HG02943 (cell line): Measurements from ENCODE around the gene PDGFRB.

Source experiments
- ATAC-seq: cut with Tn5 transposase; IDR thresholded peaks from one replicate; pipeline ENCODE4 v1.9.1; 2021; ENCODE audit warnings: mild to moderate bottlenecking, low read depth, moderate library complexity; ENCODE audit not compliant: unreplicated experiment

PDGFRB gene

DNA sequence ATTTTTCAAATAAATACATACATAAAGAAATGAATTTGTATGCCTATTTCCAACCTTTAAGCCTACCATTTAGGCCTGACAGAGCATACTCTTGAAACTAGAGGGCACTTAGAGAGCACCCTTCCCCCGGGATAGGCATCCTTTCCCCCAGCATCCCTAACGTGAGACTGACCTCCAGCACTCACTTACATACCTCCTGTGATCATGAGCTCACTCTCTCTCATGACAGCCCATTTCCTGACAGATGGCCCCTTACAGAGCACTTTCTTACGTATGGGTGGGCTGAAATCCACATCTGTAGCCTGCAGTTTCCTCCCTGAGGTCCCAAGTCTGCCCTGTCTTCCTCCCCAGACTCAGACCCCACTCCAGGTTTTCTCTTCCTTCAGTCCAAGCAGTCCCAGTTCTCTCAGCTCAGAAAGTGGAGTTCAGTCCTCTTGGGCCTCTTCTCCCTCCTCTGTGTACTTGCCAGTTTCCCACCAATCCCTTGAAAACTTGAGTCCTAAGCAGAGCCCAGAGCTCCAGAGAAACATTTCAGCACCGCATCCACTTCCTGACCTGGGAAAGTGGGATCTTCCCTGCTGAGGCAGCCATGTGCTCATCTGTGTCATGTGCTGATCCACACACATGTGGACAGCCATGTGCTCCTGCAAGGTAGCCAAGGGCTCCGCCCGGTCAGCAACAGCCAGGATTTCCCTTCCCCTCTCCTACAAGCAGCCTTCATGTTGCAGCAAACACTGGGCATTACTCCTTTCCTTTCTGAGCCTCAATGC, 8.8 kb upstream of the PDGFRB start:
- ATAC-seq: no peak

DNA sequence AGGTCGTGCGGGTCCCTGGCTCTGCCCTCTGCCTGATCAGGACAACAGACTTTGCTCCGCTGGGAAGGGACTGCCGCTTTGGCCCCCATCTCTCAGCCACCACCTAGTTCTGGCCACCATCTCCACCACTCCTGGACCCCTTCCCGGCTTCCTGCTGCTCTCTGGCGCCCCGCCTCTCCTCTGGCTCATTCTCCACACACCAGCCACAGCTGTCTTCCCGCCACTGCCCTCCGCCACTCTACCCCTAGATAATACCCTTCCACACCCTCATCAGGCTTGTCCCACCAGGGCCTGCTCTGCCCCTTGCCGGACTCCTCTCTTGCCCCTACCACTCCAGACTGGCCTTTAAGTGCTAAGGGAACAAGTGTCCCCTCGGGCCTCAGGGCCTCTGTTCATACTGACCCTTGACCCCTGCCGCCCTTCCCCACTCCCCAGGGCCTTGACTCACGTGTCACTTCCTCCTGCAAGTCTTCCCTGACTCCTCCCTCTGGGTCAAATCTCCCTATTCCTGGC, 8.0 kb upstream of the PDGFRB start:
- ATAC-seq: no peak

DNA sequence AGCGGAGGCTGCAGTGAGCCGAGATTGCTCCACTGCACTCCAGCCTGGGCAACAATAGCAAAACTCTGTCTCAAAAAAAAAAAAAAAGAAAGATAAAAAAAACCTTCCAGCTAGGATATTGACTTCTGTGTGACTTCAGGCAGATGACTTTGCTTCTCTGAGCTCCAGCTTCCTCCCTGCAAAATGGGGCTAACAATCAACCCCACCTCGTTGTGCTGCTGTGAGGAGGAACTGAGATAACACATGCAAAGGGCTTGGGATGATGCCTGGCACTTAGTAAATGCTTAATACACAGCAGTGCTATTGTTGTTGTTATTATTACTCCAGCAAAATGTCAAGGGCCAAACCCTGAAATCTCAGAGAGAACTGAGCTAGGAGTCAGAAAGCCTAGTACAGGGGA, 7.4 kb upstream of the PDGFRB start:
- no peak for ATAC-seq

DNA sequence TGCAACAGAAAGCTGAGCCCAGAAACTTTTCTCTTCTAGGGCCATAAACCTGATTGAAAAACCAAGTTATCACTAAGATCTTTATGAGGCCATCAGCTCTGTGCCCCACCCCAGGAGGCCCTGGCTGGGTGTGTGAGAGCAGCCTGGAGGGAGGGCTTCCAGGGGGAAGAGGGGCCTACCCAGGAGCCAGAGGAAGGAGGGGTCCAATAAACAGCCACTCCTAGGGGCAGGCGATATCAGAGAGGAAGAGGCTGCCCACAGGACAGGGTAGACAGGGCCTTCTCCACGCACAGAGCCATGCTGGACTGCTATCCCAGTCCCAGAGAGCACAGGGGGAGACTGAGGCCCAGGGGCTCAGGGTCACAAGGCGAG, 6.5 kb upstream of the PDGFRB start:
- no peak for ATAC-seq

DNA sequence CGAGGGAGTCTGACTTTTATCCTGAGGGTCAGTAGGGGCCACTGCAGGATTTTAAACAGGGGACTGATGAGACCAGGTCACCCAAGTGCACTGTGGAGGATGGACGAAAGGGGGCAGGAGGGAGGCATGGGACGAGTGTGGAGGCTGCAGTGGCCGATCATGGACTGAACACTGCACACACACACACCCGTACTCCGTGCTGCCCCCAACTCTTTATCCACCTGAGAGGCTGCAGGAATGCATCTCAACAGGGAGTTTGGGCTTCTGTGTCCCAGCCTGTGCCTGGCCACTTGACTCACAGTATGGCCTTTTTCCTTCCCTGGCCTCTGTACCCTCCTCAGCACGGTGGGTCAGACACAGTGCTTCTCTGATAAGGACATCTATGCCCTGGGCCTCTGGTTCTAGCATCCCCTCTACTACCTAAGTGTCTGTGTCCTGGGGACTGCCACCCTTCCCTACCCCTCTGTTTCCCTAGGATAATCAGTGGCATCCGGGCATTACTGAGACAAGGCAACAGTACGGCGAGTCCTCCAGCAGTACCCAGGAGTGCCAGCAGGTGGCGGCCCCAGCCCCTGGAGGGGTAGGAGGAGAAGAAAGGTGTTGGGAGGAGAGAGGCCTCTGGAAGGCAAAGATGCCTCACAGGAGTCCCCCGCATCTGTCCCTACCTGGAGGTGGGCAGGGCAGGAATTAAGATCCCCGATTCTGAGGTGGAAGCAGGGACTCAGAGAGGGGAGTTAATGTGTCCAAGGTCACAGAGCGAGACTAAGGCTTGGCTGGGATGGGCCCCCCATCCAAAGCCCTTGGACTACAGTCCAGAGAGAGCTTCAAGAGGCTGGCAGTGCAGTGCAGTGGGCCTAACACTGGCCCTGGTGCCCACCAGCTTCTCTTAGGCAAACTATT, 5.8 kb upstream of the PDGFRB start:
- peak; percentile 69 for ATAC-seq

DNA sequence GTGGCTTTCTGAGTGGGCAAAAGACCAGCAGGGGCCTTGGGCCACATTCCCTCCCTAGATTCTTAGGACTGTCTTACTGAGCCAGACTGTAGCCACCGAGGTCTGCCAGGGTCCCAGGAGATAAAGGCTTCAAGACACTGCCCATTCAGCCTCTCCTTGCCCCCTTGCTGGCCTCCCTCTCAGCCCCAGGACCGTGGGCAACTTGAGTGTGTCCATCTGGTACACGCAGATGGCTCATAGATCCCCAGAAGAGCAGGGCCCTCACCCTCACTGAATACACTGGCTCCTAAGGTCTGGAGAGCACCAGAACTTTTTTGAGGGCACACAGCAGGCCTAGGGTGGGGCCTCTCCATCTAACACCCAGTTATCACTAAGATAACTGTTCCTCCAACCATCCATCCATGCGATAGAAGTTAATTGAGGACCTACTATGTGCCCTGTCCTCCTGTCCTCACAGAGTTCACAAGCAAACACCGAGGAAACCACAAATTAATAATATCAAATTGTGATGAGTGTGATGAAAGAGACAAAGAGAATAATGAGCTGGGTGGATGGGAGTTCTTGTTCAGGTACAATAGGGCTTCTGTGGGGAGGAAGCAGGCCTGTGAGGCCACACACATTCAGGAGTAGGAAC, 4.9 kb upstream of the PDGFRB start:
- ATAC-seq: no peak

DNA sequence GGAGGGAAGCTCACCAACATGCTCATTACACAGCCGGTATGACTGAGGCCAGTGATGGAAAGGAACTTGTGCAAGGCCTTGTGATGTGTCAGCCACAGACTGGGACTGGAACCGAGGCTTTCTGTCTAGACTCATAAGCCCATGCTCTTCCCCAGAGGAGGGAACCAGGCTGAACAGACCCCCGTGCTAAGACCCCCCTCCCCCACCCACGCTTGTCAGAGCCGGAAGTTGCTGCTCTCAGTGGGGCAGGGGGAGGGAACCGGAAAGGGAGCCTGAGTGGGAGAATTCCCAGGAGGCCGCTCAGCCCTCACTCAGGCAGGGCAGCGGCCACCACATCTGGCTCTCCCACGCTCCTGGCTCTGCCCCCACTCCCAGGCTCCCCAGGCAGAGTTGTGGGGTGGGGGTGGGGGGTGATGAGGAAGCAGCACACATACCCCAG, 4.1 kb upstream of the PDGFRB start:
- no peak for ATAC-seq

DNA sequence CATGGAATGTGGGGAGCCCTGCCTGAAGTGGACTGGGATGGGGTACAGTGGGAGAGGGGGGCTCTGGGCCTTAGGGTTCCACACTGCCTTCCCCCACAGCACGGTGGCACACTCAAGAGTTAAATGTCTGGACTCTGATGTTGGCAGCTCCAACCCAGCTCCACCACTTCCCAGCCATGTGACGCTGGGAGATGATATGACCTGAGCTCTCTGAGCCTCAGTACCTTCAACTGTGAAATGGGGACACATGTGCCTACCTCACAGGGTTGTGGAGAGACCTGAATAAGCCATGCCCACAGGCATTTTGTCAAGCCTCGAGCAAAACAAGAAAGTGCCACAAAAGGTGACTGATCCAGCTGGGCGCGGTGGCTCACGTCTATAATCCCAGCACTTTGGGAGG, 3.4 kb upstream of the PDGFRB start:
- no peak for ATAC-seq

DNA sequence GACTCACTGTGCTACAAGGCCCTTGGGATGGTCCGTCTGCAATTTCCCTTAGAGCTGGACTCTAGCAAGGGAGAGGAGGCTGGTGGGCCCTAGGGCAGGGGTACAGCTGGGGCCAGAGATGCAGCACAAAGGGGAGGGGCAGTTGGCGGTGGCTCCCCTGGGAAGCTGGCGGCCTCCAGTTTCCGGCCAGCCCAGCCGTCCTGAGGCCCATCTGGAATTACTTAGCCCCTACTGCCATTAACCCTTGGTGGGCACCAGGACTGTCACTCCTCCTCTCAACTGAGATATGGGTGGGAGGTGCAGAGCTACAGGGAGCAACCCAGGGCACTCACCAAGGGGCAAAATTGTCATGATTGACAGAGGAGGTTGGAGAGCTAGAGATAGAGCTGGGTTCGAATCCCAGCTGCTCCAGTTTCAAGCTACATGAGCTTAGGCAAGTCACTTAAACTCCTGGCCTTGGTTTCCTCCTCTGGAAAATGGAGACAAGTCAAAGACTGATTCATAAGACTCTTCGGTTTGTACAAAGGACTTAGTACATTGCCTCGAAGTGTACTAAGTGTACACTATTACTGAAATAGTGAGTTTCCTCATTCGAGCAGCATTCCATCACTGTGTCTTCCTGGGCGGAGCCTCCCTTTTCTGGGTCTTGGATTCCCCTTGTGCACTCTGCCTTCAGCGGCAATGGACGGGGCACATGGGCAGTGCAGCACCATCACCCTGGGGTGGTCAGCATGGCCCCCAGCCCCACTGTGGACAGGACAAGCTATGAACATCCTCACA, 2.7 kb upstream of the PDGFRB start:
- no peak for ATAC-seq

DNA sequence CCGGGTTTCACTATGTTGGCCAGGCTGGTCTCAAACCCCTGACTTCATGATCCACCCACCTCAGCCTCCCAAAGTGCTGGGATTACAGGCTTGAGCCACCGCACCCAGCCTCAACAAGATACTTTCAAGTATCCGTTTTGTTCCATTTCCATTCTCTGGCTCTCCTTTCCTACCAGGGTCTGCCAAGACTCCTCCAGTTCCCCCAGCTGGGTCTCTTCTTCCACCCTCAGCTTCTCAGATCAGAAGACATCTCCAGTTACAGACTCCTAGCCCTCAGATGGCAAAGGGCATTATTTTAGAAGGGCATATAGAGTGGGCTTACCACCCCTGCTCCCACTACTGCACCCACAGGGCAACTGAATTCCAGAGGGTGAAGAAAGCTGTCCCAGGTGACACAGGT, 1.5 kb upstream of the PDGFRB start:
- no peak for ATAC-seq

DNA sequence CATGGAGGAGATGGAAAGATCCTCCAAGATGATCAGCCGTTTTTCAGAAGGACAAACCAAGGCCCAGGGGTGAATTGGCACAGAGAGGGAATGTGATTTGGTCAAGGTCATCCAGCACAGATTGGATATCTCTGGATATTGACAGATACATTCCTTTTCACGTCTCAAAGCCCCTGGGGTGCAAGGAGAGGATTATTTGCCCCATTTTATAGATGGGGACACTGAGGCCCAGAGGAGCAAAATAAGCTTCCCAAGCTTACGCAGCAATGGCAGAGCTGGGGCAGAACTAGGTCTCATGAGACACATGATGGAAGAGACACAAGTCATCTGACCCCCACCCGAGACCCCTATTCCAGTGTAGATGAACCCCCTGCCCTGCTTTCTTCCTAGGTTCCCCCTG, 895 bp upstream of the PDGFRB start:
- no peak for ATAC-seq

DNA sequence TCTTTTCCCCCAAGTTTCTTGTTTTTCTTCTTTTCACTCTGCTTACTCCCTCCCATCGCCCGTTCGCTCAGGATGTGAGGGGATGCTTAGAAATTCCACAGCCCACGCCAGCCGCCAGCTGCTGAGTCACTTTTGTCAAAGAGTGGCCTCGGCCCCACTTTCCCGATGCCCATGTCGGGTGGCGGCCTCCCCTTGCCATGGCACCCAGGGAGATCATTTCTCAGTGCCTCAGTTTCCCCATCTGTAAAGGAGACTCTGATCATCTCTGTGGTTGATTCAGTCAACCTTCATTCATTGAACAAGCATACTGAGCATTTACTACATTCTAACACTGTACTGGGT, 353 bp upstream of the PDGFRB start:
- ATAC-seq: peak; percentile 4

DNA sequence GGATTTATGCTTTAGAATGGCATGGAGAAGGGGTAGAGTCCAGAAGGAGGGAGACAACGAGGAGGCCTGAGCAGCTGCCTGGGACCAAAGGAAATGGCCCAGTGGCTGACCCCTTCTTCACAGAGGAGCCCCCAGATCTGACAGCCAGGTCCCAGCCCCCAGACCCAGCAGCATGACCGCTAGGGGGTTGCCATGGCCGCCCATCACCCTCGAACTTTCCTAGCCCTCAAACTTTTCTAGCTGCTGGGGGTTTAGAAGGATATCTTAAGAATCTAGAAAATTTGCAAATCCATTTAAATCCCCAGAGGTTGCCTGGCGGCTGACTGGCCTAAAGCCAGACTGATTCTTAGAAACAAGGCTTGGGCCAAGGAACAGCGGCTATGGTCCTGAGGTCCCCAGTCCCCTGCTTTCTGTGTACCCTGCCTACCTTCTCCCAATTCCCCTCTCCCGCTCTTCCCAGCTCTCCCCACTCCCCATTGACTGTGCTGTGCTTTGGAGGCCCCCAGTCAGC, 972 bp downstream of the PDGFRB start:
- no peak for ATAC-seq

DNA sequence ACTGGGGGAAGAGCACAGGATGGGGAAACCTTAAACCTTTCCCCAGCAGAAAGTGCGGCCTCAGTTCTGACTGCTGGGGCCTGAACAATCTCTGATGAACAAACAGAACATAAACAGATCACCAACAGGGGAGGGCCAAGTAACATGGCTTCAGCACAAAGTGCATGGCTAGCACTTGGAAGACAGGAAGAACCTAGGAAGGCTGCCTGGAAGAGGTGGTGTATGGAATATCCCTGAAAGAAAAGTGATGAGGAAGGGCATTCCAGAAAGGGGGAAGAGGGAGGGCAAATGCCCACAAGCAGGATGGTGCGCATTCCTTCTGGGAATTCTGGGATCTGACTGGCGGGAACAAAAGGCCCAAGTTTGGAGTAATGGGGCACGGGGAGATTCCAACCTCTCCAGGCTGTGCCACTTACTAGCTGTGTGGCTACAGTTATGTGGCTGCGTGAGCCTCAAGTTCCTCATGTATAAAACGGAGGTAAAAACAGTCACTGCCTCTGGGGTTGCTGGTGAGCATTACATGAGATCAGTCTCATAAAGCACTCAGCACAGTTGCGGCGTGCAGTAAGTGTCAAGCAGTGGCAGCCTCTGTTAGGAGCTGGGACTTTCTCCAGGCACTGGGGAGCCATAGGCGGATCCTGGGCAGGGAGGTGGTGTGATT, 1.6 kb downstream of the PDGFRB start:
- ATAC-seq: no peak

DNA sequence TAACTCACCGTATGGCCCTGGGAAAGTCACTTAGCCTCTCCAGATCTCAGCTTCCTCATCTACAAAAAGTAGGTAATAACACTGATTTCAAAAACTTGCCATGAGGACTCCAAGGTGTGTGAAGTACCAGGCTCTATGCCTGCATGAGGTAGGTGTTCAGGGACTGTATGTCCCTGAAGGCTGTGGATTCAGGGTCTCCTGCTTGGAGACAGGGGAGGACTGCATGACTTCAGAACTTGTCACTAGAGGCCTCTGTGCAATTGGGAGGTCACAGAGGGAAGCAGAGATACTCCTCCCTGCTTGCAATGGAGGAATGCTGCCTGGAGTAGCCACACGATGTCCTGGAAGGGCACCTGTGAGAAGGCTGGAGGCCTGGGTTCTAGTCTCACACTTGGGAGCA, 2.2 kb downstream of the PDGFRB start:
- no peak for ATAC-seq

DNA sequence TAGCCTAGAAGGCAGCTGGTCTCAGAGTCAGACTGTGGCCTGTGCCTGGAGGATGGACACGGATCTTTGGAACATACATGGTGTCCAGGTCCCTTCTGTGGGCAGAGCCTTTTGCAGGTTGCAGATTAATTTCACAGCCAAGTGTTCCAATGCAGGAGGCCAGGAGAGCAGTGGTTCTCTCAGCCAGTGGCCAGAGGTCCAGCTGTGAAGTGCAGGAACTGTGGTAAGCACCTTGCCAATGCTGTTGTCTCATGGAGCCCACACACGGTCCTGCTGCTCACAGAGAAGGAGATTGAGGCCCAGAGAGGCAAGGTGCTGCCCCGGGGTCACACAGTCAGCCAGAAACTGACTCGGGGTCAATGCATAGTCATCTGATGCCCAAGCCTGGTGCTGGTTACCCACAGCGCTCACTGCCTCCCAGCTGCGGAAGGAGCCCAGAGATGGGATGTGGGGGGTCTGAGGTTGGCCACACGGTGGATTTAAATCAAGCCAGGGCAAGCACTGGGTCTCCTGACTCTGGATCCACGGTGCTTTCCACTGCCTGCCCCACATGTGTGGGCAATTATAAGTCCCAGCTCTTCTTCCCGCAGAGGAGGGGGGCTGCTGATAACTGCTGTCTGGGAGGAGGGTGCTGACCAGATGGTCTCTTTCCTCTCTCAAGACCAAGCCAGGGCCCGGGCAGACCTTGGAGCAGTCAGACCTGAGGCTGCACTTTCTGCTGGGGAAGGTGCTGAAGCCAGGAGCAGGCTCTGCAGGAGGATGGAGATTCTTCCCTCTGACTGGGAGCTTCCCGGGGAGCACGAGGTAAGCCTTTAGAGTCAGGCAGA, 2.8 kb downstream of the PDGFRB start:
- no peak for ATAC-seq

DNA sequence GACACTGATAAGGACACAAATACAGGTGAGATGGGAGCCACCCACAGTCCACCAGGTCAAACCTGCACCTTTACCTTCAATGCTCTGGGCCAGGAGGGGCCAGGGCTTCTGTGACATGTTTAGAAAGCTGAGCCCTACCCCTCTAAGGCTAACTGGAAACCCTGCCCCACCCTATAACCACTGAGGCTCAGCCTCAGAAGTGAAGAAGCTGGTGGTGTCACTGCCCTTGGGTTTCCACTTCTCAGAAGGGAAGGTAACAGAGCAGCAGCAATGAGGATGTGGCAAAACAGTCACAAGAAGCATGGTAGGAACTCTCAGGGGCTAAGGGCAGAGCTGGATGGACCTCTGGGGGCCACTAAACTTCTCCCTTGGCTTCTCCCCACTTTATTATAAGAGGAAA, 6.0 kb downstream of the PDGFRB start:
- ATAC-seq: no peak

DNA sequence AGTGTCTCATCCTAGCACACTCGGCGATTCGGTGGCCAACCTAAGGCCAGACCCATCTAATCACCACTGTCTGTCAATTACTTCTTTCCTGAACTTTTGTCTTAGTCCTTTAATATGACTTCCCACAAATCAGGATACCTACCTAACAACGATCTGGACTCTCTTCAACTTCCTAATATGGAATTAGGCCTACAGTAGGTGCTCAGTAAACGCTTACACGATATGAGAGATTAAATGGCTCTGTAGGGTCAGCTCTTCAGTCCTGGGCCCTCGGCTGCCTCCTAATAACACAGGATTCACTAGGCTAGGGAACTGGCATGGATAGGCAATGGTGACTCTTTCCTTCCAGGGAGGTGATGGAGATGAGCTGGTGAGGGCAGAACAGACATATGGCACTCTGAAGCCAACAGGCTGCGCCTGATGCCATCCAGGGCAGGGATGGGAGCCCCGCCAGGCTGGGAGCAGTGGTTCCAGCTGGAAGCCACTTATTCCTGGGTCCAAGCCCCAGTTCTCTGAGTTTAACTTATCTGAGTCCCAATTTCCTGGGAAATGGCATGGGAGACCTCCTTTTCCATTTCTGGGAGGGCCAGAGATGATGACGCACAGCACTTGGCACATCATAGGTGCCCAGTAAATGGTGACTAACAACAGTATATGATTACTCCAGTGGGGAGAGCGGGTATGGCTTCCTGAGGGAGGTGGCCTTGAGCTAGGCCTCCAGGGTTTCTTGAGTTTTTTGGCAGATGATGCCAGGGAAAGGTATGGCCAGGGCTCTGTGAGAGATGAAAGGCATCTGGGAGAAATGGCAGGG, 7.3 kb downstream of the PDGFRB start:
- ATAC-seq: no peak
